CD8-positive, alpha-beta memory T cell (primary cell): Measurements from ENCODE around the gene LINGO3. TPM values are rescaled to one million over a fixed set of nuclear protein-coding genes. Genes with fewer than 3 reads are reported as not detected.

Experiments used
- CTCF ChIA-PET: fragments of 350-600 bp; sonication (Branson Sonifier 250); formaldehyde crosslinking; loops from one replicate; lab custom pipeline; 2021; ENCODE audit warnings: antibody characterized with exemption; lab: Charles Lee
- POLR2A ChIA-PET: fragments of 350-600 bp; sonication (Branson Sonifier 250); formaldehyde crosslinking; loops from one replicate; lab custom pipeline; 2021; ENCODE audit warnings: antibody characterized with exemption; lab: Charles Lee
- DNase-seq, 5 donors: peaks; one replicate each; pipeline versions ENCODE4 v3.0.0 to v3.0.0-alpha.2; 2020 to 2022; ENCODE audit warnings: mixed read lengths in 1 of 5
- H3K27ac ChIP-seq: one replicate; pipeline ENCODE4 v1.7.0; 2013; ENCODE audit warnings: low read depth, mild to moderate bottlenecking, low read length, moderate library complexity
- H3K27me3 ChIP-seq: 2 replicates; pipeline ENCODE4 v1.7.0; 2013; ENCODE audit warnings: low read length, mild to moderate bottlenecking; ENCODE audit not compliant: insufficient read depth, poor library complexity, severe bottlenecking
- H3K36me3 ChIP-seq: 2 replicates; pipeline ENCODE4 v1.7.0; 2013; ENCODE audit warnings: mild to moderate bottlenecking, low read length, moderate library complexity; ENCODE audit not compliant: insufficient read depth
- H3K4me1 ChIP-seq: 2 replicates; pipeline ENCODE4 v1.7.0; 2013; ENCODE audit warnings: mild to moderate bottlenecking, low read length, moderate library complexity; ENCODE audit not compliant: insufficient read depth
- H3K4me3 ChIP-seq: 2 replicates; pipeline ENCODE4 v1.7.0; 2013; ENCODE audit warnings: mild to moderate bottlenecking, low read length
- H3K9me3 ChIP-seq: 2 replicates; pipeline ENCODE4 v1.7.0; 2013; ENCODE audit warnings: mild to moderate bottlenecking, low read length
- H3K27ac Mint-ChIP-seq, 8 donors: one replicate each; pipeline ENCODE4 v1.8.0; 2020 to 2021; ENCODE audit warnings: mixed read lengths in 8 of 8, mild to moderate bottlenecking in 6 of 8, inconsistent platforms in 3 of 8, moderate library complexity in 3 of 8
- H3K27me3 Mint-ChIP-seq, 2 donors: one replicate each; pipeline ENCODE4 v1.8.0; 2020 to 2021; ENCODE audit warnings: mixed read lengths in 2 of 2, mild to moderate bottlenecking in 1 of 2, moderate library complexity in 1 of 2
- H3K36me3 Mint-ChIP-seq, 3 donors: one replicate each; pipeline ENCODE4 v1.8.0; 2020 to 2021; ENCODE audit warnings: mixed read lengths in 3 of 3, inconsistent platforms in 1 of 3, mild to moderate bottlenecking in 1 of 3
- H3K4me1 Mint-ChIP-seq, 3 donors: one replicate each; pipeline ENCODE4 v1.8.0; 2020 to 2021; ENCODE audit warnings: mixed read lengths in 3 of 3, inconsistent platforms in 1 of 3, mild to moderate bottlenecking in 1 of 3
- H3K4me3 Mint-ChIP-seq, 7 donors: one replicate each; pipeline ENCODE4 v1.8.0; 2020 to 2021; ENCODE audit warnings: mixed read lengths in 7 of 7, mild to moderate bottlenecking in 6 of 7, moderate library complexity in 4 of 7, inconsistent platforms in 2 of 7
- H3K9me3 Mint-ChIP-seq, 5 donors: one replicate each; pipeline ENCODE4 v1.8.0; 2020 to 2022; ENCODE audit warnings: mixed read lengths in 5 of 5, mild to moderate bottlenecking in 3 of 5, moderate library complexity in 2 of 5, inconsistent platforms in 1 of 5
- polyA plus RNA-seq: library from polyadenylated mRNA; unstranded; fragments of 300-500 nt; fragmentation: Illumina TruSeq; gene quantifications from one replicate; pipeline ENCODE4 v1.2.3, GENCODE V29; 2021
- total RNA-seq, 2 experiments: library from RNA; stranded (reverse); gene quantifications; one replicate each; pipeline ENCODE4 v1.2.3, GENCODE V29; 2021

The LINGO3 gene
- total and polyA plus RNA-seq, 3 experiments from 2014 or later = 0.09 to 9.2 (median 0.15) TPM

DNA sequence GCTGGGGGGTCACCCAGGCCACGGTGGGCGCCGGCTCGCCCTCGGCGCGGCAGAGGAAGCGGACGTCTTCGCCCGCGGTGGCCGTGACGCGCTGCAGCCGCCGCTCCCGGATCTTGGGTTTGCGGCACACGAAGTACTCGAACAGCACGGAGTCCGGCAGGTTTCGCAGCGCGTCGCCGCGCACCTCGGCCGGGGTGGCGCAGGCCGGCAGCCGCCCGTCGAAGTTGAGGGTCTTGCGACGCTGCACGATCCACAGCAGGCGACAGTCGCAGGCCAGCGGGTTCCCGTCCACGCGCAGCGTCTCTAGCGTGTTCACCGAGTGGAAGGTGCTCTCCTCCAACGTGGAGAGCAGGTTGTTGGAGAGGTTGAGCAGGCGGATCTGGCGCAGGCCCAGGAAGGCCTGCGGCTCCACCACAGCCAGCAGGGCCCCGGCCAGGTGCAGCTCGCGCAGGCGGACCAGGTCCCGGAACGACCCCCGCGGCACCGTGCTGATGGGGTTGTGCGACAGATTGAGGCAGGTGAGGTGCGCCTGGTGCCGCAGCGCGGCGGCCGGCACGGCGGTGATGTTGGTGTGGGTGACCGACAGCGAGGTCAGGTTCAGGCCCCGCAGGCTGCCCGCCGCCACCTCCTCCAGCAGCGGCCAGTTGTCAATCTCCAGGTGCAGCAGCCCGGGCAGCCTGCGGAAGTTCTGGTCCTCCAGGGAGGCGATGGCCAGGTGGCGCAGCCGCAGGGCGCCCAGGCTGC is 17.3 kb downstream of the LINGO3 start:
- peak overlapping the region; percentile 81 for H3K4me3 ChIP-seq
- POLR2A ChIA-PET = interaction anchor here (0.5 to 1.0 kb wide), 2 partner anchors 9 to 304 kb away, joined by 3 to 5 read pairs; partner anchors contain the start of gene PEAK3
- peak overlapping the region; percentile 63 to 81 (median 74) for H3K4me3 Mint-ChIP-seq
- no peaks in the 10 kb centered on the region for H3K36me3 ChIP-seq
- peaks cover 16 to 44% (median 24%) of the 10 kb centered on the region in 3 donors for H3K4me1 Mint-ChIP-seq
- H3K9me3 ChIP-seq = no peaks in the 10 kb centered on the region
- CTCF ChIA-PET = interaction anchor here (1.3 kb wide), 1 partner anchor 25 kb away, joined by 3 read pairs; no protein-coding TSS in a partner anchor
- peaks cover 0 to 20% (median 2%) of the 10 kb centered on the region in 3 donors for H3K36me3 Mint-ChIP-seq
- H3K27ac Mint-ChIP-seq = peak overlapping the region in 2 of 8 donors; percentile 22 to 59
- peak overlapping the region; percentile 36 for H3K27ac ChIP-seq
- no peaks in the 10 kb centered on the region for H3K27me3 ChIP-seq
- DNase-seq = peak in 2 of 5 donors; percentile 34 to 43
- no peaks in the 10 kb centered on the region for H3K9me3 Mint-ChIP-seq
- H3K27me3 Mint-ChIP-seq = peaks cover 0 to 12% of the 10 kb centered on the region in 2 donors
- H3K4me1 ChIP-seq = peaks cover 18% of the 10 kb centered on the region

- ChIA-PET POLR2A (interaction anchor here (0.6 to 1.8 kb wide), 9 partner anchors 8 to 54 kb away, joined by 3 to 11 read pairs (median 5); partner anchors contain the start of gene PEAK3), CTCF (interaction anchor here (1.5 to 2.9 kb wide), 4 partner anchors 11 to 25 kb away, joined by 4 to 33 read pairs (median 6); no protein-coding TSS in a partner anchor)
- no peaks in the 10 kb centered on the region for H3K36me3 ChIP-seq
- peak in 3 of 5 donors; percentile 59 to 79 (median 68) for DNase-seq
- H3K27ac Mint-ChIP-seq = peak overlapping the region in 6 of 8 donors; percentile 58 to 83 (median 73)
- peak overlapping the region; percentile 36 for H3K27ac ChIP-seq
- peak overlapping the region; percentile 86 to 95 (median 89) for H3K4me3 Mint-ChIP-seq
- H3K27me3 ChIP-seq = no peaks in the 10 kb centered on the region
- H3K36me3 Mint-ChIP-seq = peaks cover 0 to 16% (median 0%) of the 10 kb centered on the region in 3 donors
- H3K9me3 Mint-ChIP-seq = no peaks in the 10 kb centered on the region
- peaks cover 18% of the 10 kb centered on the region for H3K4me1 ChIP-seq
- H3K9me3 ChIP-seq = no peaks in the 10 kb centered on the region
- H3K27me3 Mint-ChIP-seq = peaks cover 0 to 12% of the 10 kb centered on the region in 2 donors
- H3K4me1 Mint-ChIP-seq = peaks cover 16 to 41% (median 21%) of the 10 kb centered on the region in 3 donors
- H3K4me3 ChIP-seq = peak overlapping the region; percentile 81
Observed at GRCh38 chr19:2289714-2290435, 18.1 kb downstream of the LINGO3 start.

GRCh38 chr19:2288818-2289713 is 18.9 kb downstream of the LINGO3 start:
- Mint-ChIP-seq H3K27ac (peak overlapping the region; percentile 59 to 88 (median 79)), H3K4me1 (peaks cover 16 to 40% (median 20%) of the 10 kb centered on the region in 3 donors), H3K9me3 (no peaks in the 10 kb centered on the region), H3K36me3 (peaks cover 0 to 16% (median 0%) of the 10 kb centered on the region in 3 donors), H3K4me3 (peak overlapping the region; percentile 86 to 95 (median 89)), H3K27me3 (peaks cover 0 to 12% of the 10 kb centered on the region in 2 donors)
- Histone ChIP-seq H3K27ac (peak overlapping the region; percentile 36), H3K4me1 (peaks cover 18% of the 10 kb centered on the region), H3K27me3 (no peaks in the 10 kb centered on the region), H3K9me3 (no peaks in the 10 kb centered on the region), H3K4me3 (peak overlapping the region; percentile 81), H3K36me3 (no peaks in the 10 kb centered on the region)
- DNase-seq = no peak
- ChIA-PET CTCF (interaction anchor here (0.9 to 2.9 kb wide), 7 partner anchors 11 to 30 kb away, joined by 3 to 33 read pairs (median 5); no protein-coding TSS in a partner anchor), POLR2A (interaction anchor here (0.6 to 1.8 kb wide), 8 partner anchors 13 to 53 kb away, joined by 3 to 11 read pairs (median 5); no protein-coding TSS in a partner anchor)

DNA sequence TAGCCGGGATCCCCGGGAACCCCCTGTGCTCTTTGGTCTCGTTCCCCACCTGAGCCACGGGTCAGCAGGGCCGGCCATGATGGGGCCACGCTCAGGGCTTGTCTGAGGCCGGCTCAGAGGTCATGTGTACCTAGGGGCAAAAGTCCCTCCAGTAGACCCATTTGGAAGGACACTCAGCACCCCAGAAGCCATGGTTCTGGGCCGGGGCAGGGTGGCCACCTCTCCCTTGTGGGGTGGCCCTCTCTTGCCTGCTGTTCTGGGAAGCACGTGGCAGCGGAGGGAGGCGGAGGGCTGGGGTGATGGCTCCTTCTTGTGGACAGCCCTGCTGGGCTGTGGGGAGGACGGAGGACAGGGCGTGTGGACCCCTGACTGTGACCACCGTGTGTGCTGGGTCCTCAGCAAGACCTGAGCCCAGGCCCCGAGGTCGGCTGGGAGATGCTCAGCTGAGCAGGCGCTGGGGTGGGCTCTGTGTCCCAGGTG is 19.6 kb downstream of the LINGO3 start:
- Mint-ChIP-seq H3K4me1 (peaks cover 16 to 35% (median 17%) of the 10 kb centered on the region in 3 donors), H3K9me3 (no peaks in the 10 kb centered on the region), H3K4me3 (peak overlapping the region in 6 of 7 donors; percentile 82 to 90 (median 87)), H3K27me3 (peaks cover 0 to 8% of the 10 kb centered on the region in 2 donors), H3K27ac (peak overlapping the region in 5 of 8 donors; percentile 36 to 85 (median 64)), H3K36me3 (peaks cover 0 to 12% (median 0%) of the 10 kb centered on the region in 3 donors)
- no peaks in the 10 kb centered on the region for H3K36me3 ChIP-seq
- H3K27ac ChIP-seq = no peak overlapping the region
- CTCF ChIA-PET = interaction anchor here (0.9 to 2.9 kb wide), 7 partner anchors 10 to 29 kb away, joined by 3 to 33 read pairs (median 5); no protein-coding TSS in a partner anchor
- no peak overlapping the region for H3K4me3 ChIP-seq
- H3K27me3 ChIP-seq = no peaks in the 10 kb centered on the region
- H3K4me1 ChIP-seq = peaks cover 18% of the 10 kb centered on the region
- POLR2A ChIA-PET = interaction anchor here (1.2 to 1.8 kb wide), 4 partner anchors 12 to 35 kb away, joined by 4 to 11 read pairs (median 8); no protein-coding TSS in a partner anchor
- DNase-seq = no peak
- no peaks in the 10 kb centered on the region for H3K9me3 ChIP-seq

GRCh38 chr19:2287585-2288337 is 20.2 kb downstream of the LINGO3 start:
- H3K4me3 Mint-ChIP-seq = peak overlapping the region in 1 of 7 donors; percentile 56
- H3K36me3 Mint-ChIP-seq = peaks cover 0 to 10% (median 0%) of the 10 kb centered on the region in 3 donors
- H3K27me3 Mint-ChIP-seq = peaks cover 0 to 8% of the 10 kb centered on the region in 2 donors
- no peaks in the 10 kb centered on the region for H3K9me3 Mint-ChIP-seq
- no peak overlapping the region for H3K27ac ChIP-seq
- H3K27me3 ChIP-seq = no peaks in the 10 kb centered on the region
- H3K9me3 ChIP-seq = no peaks in the 10 kb centered on the region
- no peak for DNase-seq
- no peak overlapping the region for H3K4me3 ChIP-seq
- POLR2A ChIA-PET = interaction anchor here (0.6 to 1.5 kb wide), 5 partner anchors 10 to 102 kb away, joined by 3 to 9 read pairs (median 3); no protein-coding TSS in a partner anchor
- H3K36me3 ChIP-seq = no peaks in the 10 kb centered on the region
- CTCF ChIA-PET = interaction anchor here (1.2 to 2.9 kb wide), 4 partner anchors 9 to 26 kb away, joined by 3 to 33 read pairs (median 5); no protein-coding TSS in a partner anchor
- peaks cover 20 to 36% (median 21%) of the 10 kb centered on the region in 3 donors for H3K4me1 Mint-ChIP-seq
- H3K27ac Mint-ChIP-seq = peak overlapping the region in 3 of 8 donors; percentile 55 to 85 (median 77)
- H3K4me1 ChIP-seq = peaks cover 19% of the 10 kb centered on the region

DNA sequence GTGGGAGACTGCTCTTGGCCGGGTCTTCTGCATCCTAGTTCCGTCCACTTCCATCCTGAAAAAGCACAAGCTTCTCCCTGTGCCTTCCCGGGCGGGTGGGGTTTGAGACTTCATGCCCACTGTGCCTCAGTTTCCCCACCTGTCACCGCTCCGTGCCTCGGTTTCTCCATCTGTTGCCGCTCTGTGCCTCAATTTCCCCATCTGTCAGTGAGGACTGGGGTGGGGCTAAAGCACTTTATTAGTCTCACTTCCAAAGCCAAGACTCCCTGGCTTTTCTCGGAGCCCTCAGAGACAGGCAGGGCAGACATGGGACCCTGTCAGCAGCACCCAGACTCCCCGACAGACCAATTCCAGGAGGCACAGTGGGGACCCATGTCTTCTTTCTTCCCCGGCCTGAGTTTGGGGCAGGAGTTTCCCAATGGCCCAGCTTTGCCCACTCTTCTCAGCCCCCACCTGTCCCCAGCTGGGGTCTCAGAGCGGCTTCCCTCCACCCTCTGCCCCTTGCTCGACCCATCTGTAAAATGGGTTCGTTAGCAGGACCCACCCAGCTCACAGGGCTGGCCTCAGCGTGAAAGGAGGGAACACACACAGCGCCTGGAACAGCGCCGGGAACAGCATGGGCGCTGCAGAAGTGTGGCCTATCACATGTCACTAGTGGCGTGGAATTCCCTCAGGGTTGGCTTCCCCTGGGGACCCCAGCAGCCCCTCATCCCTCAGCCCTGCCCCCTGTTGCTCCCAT is 21.4 kb downstream of the LINGO3 start:
- H3K9me3 Mint-ChIP-seq = no peaks in the 10 kb centered on the region
- DNase-seq = no peak
- no peak overlapping the region for H3K27ac ChIP-seq
- no peak overlapping the region for H3K27ac Mint-ChIP-seq
- H3K4me3 ChIP-seq = no peak overlapping the region
- no peaks in the 10 kb centered on the region for H3K27me3 ChIP-seq
- POLR2A ChIA-PET = interaction anchor here (0.6 to 1.0 kb wide), 3 partner anchors 11 to 103 kb away, joined by 3 to 9 read pairs (median 3); no protein-coding TSS in a partner anchor
- H3K4me3 Mint-ChIP-seq = peak overlapping the region in 1 of 7 donors; percentile 27
- H3K4me1 Mint-ChIP-seq = peaks cover 25 to 43% (median 28%) of the 10 kb centered on the region in 3 donors
- CTCF ChIA-PET = interaction anchor here (1.1 to 4.9 kb wide), 4 partner anchors 9 to 29 kb away, joined by 3 to 33 read pairs (median 14); no protein-coding TSS in a partner anchor
- peaks cover 31% of the 10 kb centered on the region for H3K4me1 ChIP-seq
- H3K36me3 Mint-ChIP-seq = peaks cover 0 to 7% (median 0%) of the 10 kb centered on the region in 3 donors
- peaks cover 0 to 8% of the 10 kb centered on the region in 2 donors for H3K27me3 Mint-ChIP-seq
- H3K9me3 ChIP-seq = no peaks in the 10 kb centered on the region
- no peaks in the 10 kb centered on the region for H3K36me3 ChIP-seq
